Transverse colon (tissue), 4 donors: ENCODE results near the gene RNF4.

ENCODE experiments used
- POLR2A ChIP-seq: fragments of 450-650 bp; IDR thresholded peaks from one replicate; pipeline ENCODE4 v1.6.1; 2016; ENCODE audit warnings: antibody characterized with exemption, mild to moderate bottlenecking, moderate library complexity
- POLR2AphosphoS5 ChIP-seq, 3 donors: sonication (generic); formaldehyde crosslinking; IDR thresholded peaks; one replicate each; pipeline ENCODE4 v1.6.1; 2016; ENCODE audit warnings: antibody characterized with exemption in 3 of 3
- TF ChIP-seq, protein P1 (sequence below), 5 experiments: fragments of 200-600 bp in 3 of 5; fragments of 450-650 bp in 2 of 5; sonication (generic) in 3 of 5; IDR thresholded peaks; 1 replicate in 2 of 5; 2 replicates in 3 of 5; pipeline ENCODE4 v1.5.1; 2016 to 2017; ENCODE audit warnings: antibody characterized with exemption in 5 of 5, inconsistent platforms in 3 of 5, mild to moderate bottlenecking in 2 of 5, moderate library complexity in 1 of 5

DNA sequence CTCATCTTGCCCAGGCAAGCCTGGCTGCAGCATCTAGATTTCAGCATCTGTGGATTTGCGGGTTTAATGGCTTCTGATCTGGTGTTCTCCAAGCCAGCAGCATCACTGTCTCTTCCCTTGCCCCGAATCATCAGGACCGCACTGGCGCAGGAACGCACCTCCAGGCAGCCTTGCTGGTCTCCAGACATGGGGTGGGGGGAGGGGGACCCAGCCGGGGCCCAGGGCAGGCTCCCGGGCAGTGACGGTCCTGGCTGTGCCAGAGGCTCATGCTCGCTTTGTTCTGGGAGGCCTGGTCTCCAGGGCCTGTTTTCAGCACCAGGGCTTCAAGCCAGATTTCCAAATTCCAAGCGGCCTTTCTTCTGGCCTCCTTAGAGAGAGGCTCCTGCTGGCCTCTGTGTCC is 45.2 kb upstream of the RNF4 start:
- TF ChIP-seq, protein P1, sequence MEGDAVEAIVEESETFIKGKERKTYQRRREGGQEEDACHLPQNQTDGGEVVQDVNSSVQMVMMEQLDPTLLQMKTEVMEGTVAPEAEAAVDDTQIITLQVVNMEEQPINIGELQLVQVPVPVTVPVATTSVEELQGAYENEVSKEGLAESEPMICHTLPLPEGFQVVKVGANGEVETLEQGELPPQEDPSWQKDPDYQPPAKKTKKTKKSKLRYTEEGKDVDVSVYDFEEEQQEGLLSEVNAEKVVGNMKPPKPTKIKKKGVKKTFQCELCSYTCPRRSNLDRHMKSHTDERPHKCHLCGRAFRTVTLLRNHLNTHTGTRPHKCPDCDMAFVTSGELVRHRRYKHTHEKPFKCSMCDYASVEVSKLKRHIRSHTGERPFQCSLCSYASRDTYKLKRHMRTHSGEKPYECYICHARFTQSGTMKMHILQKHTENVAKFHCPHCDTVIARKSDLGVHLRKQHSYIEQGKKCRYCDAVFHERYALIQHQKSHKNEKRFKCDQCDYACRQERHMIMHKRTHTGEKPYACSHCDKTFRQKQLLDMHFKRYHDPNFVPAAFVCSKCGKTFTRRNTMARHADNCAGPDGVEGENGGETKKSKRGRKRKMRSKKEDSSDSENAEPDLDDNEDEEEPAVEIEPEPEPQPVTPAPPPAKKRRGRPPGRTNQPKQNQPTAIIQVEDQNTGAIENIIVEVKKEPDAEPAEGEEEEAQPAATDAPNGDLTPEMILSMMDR (IDR thresholded peaks at IDR 0.05): no peak
- TF ChIP-seq POLR2AphosphoS5 (IDR thresholded peaks at IDR 0.05) (no peak), POLR2A (no peak)
